ENCODE data around the gene THSD4. TPM values are rescaled to one million over a fixed set of nuclear protein-coding genes. Genes with fewer than 3 reads are reported as not detected.

THSD4 gene
- total RNA-seq, 1 donor: 15.6 TPM

- H3K4me1 ChIP-seq (ENCODE audit: insufficient read depth, low read length): peaks cover 26% of the 10 kb centered on the region
Measured at GRCh38 chr15:71337197-71337845, 222.1 kb downstream of the THSD4 start.

GRCh38 chr15:71338265-71338664 is 223.0 kb downstream of the THSD4 start:
- DNase-seq (ENCODE audit: insufficient read length, low spot score, missing footprints): no peak
- H3K36me3 ChIP-seq (ENCODE audit: insufficient read depth, low read length): no peaks in the 10 kb centered on the region
- no peaks in the 10 kb centered on the region for H3K27me3 ChIP-seq (ENCODE audit: insufficient read depth, low read length)
- H4K20me1 ChIP-seq (ENCODE audit: insufficient read depth, low read length): no peaks in the 10 kb centered on the region
- peaks cover 21% of the 10 kb centered on the region for H3K4me1 ChIP-seq (ENCODE audit: insufficient read depth, low read length)
- no peak for TF ChIP-seq CTCF (IDR thresholded peaks at IDR 0.05; ENCODE audit: extremely low read depth, low read depth, low read length)
- H3K27ac ChIP-seq (ENCODE audit: low read depth, low read length): no peak overlapping the region
- H3K4me2 ChIP-seq (ENCODE audit: insufficient read depth, low read length): no peak overlapping the region
- no peak overlapping the region for H3K4me3 ChIP-seq (ENCODE audit: insufficient read depth, low read length)
- no peaks in the 10 kb centered on the region for H3K9me3 ChIP-seq (ENCODE audit: low read depth, low read length)
- no peak overlapping the region for H2AFZ ChIP-seq (ENCODE audit: low read length)
- H3K79me2 ChIP-seq (ENCODE audit: insufficient read depth, low read length): no peaks in the 10 kb centered on the region

More at GRCh38 chr15:71337197-71337845, 222.1 kb downstream of the THSD4 start:
- Histone ChIP-seq H3K27me3 (ENCODE audit: insufficient read depth, low read length) (no peaks in the 10 kb centered on the region), H3K27ac (ENCODE audit: low read depth, low read length) (no peak overlapping the region), H2AFZ (ENCODE audit: low read length) (no peak overlapping the region), H3K36me3 (ENCODE audit: insufficient read depth, low read length) (no peaks in the 10 kb centered on the region), H3K4me2 (ENCODE audit: insufficient read depth, low read length) (no peak overlapping the region), H3K9me3 (ENCODE audit: low read depth, low read length) (no peaks in the 10 kb centered on the region), H4K20me1 (ENCODE audit: insufficient read depth, low read length) (no peaks in the 10 kb centered on the region), H3K79me2 (ENCODE audit: insufficient read depth, low read length) (no peaks in the 10 kb centered on the region), H3K4me3 (ENCODE audit: insufficient read depth, low read length) (no peak overlapping the region)
- TF ChIP-seq CTCF (IDR thresholded peaks at IDR 0.05; ENCODE audit: extremely low read depth, low read depth, low read length): no peak
- DNase-seq (ENCODE audit: insufficient read length, low spot score, missing footprints): no peak

- no peak overlapping the region for H3K4me2 ChIP-seq (ENCODE audit: insufficient read depth, low read length)
- TF ChIP-seq CTCF (IDR thresholded peaks at IDR 0.05; ENCODE audit: extremely low read depth, low read depth, low read length): no peak
- no peaks in the 10 kb centered on the region for H3K9me3 ChIP-seq (ENCODE audit: low read depth, low read length)
- no peak overlapping the region for H3K4me3 ChIP-seq (ENCODE audit: insufficient read depth, low read length)
- no peaks in the 10 kb centered on the region for H3K79me2 ChIP-seq (ENCODE audit: insufficient read depth, low read length)
- H3K4me1 ChIP-seq (ENCODE audit: insufficient read depth, low read length): peaks cover 14% of the 10 kb centered on the region
- no peak for DNase-seq (ENCODE audit: insufficient read length, low spot score, missing footprints)
- no peak overlapping the region for H3K27ac ChIP-seq (ENCODE audit: low read depth, low read length)
- no peak overlapping the region for H2AFZ ChIP-seq (ENCODE audit: low read length)
- H4K20me1 ChIP-seq (ENCODE audit: insufficient read depth, low read length): no peaks in the 10 kb centered on the region
- H3K27me3 ChIP-seq (ENCODE audit: insufficient read depth, low read length): no peaks in the 10 kb centered on the region
- no peaks in the 10 kb centered on the region for H3K36me3 ChIP-seq (ENCODE audit: insufficient read depth, low read length)
Measured at GRCh38 chr15:71338827-71339542, 223.7 kb downstream of the THSD4 start.

- TF ChIP-seq CTCF (IDR thresholded peaks at IDR 0.05; ENCODE audit: extremely low read depth, low read depth, low read length): no peak
- no peaks in the 10 kb centered on the region for H3K27me3 ChIP-seq (ENCODE audit: insufficient read depth, low read length)
- H2AFZ ChIP-seq (ENCODE audit: low read length): no peak overlapping the region
- H3K36me3 ChIP-seq (ENCODE audit: insufficient read depth, low read length): no peaks in the 10 kb centered on the region
- H3K4me1 ChIP-seq (ENCODE audit: insufficient read depth, low read length): peaks cover 3% of the 10 kb centered on the region
- H3K27ac ChIP-seq (ENCODE audit: low read depth, low read length): no peak overlapping the region
- H3K79me2 ChIP-seq (ENCODE audit: insufficient read depth, low read length): no peaks in the 10 kb centered on the region
- H3K9me3 ChIP-seq (ENCODE audit: low read depth, low read length): no peaks in the 10 kb centered on the region
- H3K4me2 ChIP-seq (ENCODE audit: insufficient read depth, low read length): no peak overlapping the region
- no peak for DNase-seq (ENCODE audit: insufficient read length, low spot score, missing footprints)
- H3K4me3 ChIP-seq (ENCODE audit: insufficient read depth, low read length): no peak overlapping the region
- H4K20me1 ChIP-seq (ENCODE audit: insufficient read depth, low read length): no peaks in the 10 kb centered on the region
Measured at GRCh38 chr15:71341811-71342550, 226.7 kb downstream of the THSD4 start.
